HEK293 (cell line): ENCODE measurements around the gene KDF1.

Experiments
- CTCF ChIA-PET: fragments of 350-600 bp; formaldehyde crosslinking; extraction: SDS; loops from one replicate; lab custom pipeline; 2021; ENCODE audit warnings: antibody characterized with exemption; lab: Yijun Ruan, JAX
- POLR2A ChIA-PET: fragments of 300-600 bp; formaldehyde crosslinking; extraction: SDS; loops from one replicate; lab custom pipeline; 2020; ENCODE audit warnings: antibody characterized with exemption, inconsistent platforms; lab: Yijun Ruan, JAX
- H3K27ac ChIP-seq: fragments of 200-500 bp; sonication (Bioruptor generic); 2 replicates; pipeline ENCODE4 v1.5.1; 2014; ENCODE audit warnings: low read depth, low read length, control low read depth, inconsistent platforms; ENCODE audit errors: extremely low read depth
- H3K36me3 ChIP-seq, 2 experiments: fragments of 200-500 bp in 1 of 2; sonication (Bioruptor generic) in 1 of 2; 1 replicate in 1 of 2; 2 replicates in 1 of 2; pipeline ENCODE4 v1.5.1; 2014 to 2017; ENCODE audit warnings: inconsistent platforms in 2 of 2, low read length in 2 of 2; ENCODE audit not compliant: control insufficient read depth in 2 of 2, insufficient read depth in 1 of 2
- H3K4me1 ChIP-seq: fragments of 200-500 bp; sonication (Bioruptor generic); 2 replicates; pipeline ENCODE4 v1.5.1; 2014; ENCODE audit warnings: mild to moderate bottlenecking, low read length, inconsistent platforms; ENCODE audit not compliant: control insufficient read depth, insufficient read depth
- H3K4me3 ChIP-seq: 2 replicates; pipeline ENCODE4 v1.5.1; 2011; ENCODE audit warnings: low read depth, mild to moderate bottlenecking, control low read depth, low read length, moderate library complexity
- H3K9me3 ChIP-seq: fragments of 200-500 bp; sonication (Bioruptor generic); 2 replicates; pipeline ENCODE4 v1.5.1; 2014; ENCODE audit warnings: low read depth, low read length, inconsistent platforms; ENCODE audit not compliant: control insufficient read depth, insufficient read depth
- ATF2 ChIP-seq: fragments of 450-650 bp; formaldehyde crosslinking; IDR thresholded peaks from 2 replicates; pipeline ENCODE4 v1.5.1; 2016; ENCODE audit warnings: missing biosample characterization, missing genetic modification characterization, low read depth
- HOXA7 ChIP-seq: sonication (generic); formaldehyde crosslinking; IDR thresholded peaks from 2 replicates; pipeline ENCODE4 v1.8.1; 2022; ENCODE audit warnings: missing genetic modification reagents, borderline replicate concordance
- KLF10 ChIP-seq: fragments of 450-650 bp; IDR thresholded peaks from 2 replicates; pipeline ENCODE4 v1.5.1; 2018; ENCODE audit warnings: missing biosample characterization, mild to moderate bottlenecking, missing genetic modification characterization
- SETDB1 ChIP-seq: IDR thresholded peaks from one replicate; pipeline ENCODE4 v1.6.1; 2017; ENCODE audit warnings: mild to moderate bottlenecking, low read length, moderate library complexity, mixed read lengths; ENCODE audit not compliant: insufficient read length
- ZNF10 ChIP-seq: fragments of 450-650 bp; formaldehyde crosslinking; IDR thresholded peaks from 2 replicates; pipeline ENCODE4 v1.5.1; 2017; ENCODE audit warnings: missing biosample characterization, missing genetic modification characterization
- ZNF19 ChIP-seq: fragments of 450-650 bp; formaldehyde crosslinking; IDR thresholded peaks from 2 replicates; pipeline ENCODE4; 2016; ENCODE audit warnings: missing biosample characterization, missing genetic modification characterization, low read depth
- ZNF223 ChIP-seq: fragments of 450-650 bp; formaldehyde crosslinking; IDR thresholded peaks from 2 replicates; pipeline ENCODE4 v1.5.1; 2016; ENCODE audit warnings: missing biosample characterization, missing genetic modification characterization
- ZNF280C ChIP-seq: fragments of 450-650 bp; formaldehyde crosslinking; IDR thresholded peaks from 2 replicates; pipeline ENCODE4 v1.5.1; 2016; ENCODE audit warnings: missing biosample characterization, missing genetic modification characterization
- ZNF362 ChIP-seq: fragments of 450-650 bp; formaldehyde crosslinking; IDR thresholded peaks from 2 replicates; pipeline ENCODE4 v1.5.1; 2016; ENCODE audit warnings: missing biosample characterization, missing genetic modification characterization
- ZNF398 ChIP-seq: fragments of 450-650 bp; formaldehyde crosslinking; IDR thresholded peaks from 2 replicates; pipeline ENCODE4 v1.5.1; 2017; ENCODE audit warnings: missing biosample characterization, missing genetic modification characterization
- ZNF473 ChIP-seq: fragments of 450-650 bp; formaldehyde crosslinking; IDR thresholded peaks from 2 replicates; pipeline ENCODE4 v1.5.1; 2017; ENCODE audit warnings: missing biosample characterization, missing genetic modification characterization
- ZNF544 ChIP-seq: fragments of 450-650 bp; formaldehyde crosslinking; IDR thresholded peaks from 2 replicates; pipeline ENCODE4 v1.5.0; 2017; ENCODE audit warnings: missing biosample characterization, missing genetic modification characterization
- ZNF548 ChIP-seq: fragments of 450-650 bp; formaldehyde crosslinking; IDR thresholded peaks from 2 replicates; pipeline ENCODE4 v1.5.1; 2016; ENCODE audit warnings: missing biosample characterization, missing genetic modification characterization
- ZNF600 ChIP-seq: fragments of 450-650 bp; formaldehyde crosslinking; IDR thresholded peaks from 2 replicates; pipeline ENCODE4 v1.5.1; 2016; ENCODE audit warnings: missing biosample characterization, missing genetic modification characterization
- ZNF624 ChIP-seq: fragments of 450-650 bp; formaldehyde crosslinking; IDR thresholded peaks from 2 replicates; pipeline ENCODE4 v1.5.1; 2017; ENCODE audit warnings: missing biosample characterization, missing genetic modification characterization
- ZNF660 ChIP-seq: fragments of 450-650 bp; IDR thresholded peaks from 2 replicates; pipeline ENCODE4 v1.5.1; 2018; ENCODE audit warnings: missing biosample characterization, mild to moderate bottlenecking, missing genetic modification characterization
- ZSCAN4 ChIP-seq: fragments of 450-650 bp; formaldehyde crosslinking; IDR thresholded peaks from 2 replicates; pipeline ENCODE4 v1.5.1; 2017; ENCODE audit warnings: missing biosample characterization, missing genetic modification characterization
- ZSCAN5A ChIP-seq: fragments of 450-650 bp; formaldehyde crosslinking; IDR thresholded peaks from 2 replicates; pipeline ENCODE4 v1.5.1; 2016; ENCODE audit warnings: missing biosample characterization, missing genetic modification characterization

KDF1 gene

GRCh38 chr1:26959270-26959669 lies 998 bp downstream of the KDF1 start (continued):
- no peak for TF ChIP-seq ZNF548 (tag by site-specific recombination)
- TF ChIP-seq, all 188 proteins: peak for 0

- ChIA-PET POLR2A (no interaction called here), CTCF (interaction anchor here (1.3 kb wide), 1 partner anchor 10 kb away, joined by 4 read pairs; no protein-coding TSS in a partner anchor)
- H3K36me3 ChIP-seq, result no peaks in the 10 kb centered on the region
- H3K4me3 ChIP-seq, result no peak overlapping the region
- H3K9me3 ChIP-seq, result no peaks in the 10 kb centered on the region
- TF ChIP-seq ZNF600 (no peak), ZNF544 (tag by site-specific recombination) (no peak), ZNF19 (tag by site-specific recombination) (no peak), ZNF10 (no peak), HOXA7 (CRISPR knock-in tag) (no peak), ZNF660 (tag by site-specific recombination) (no peak), ZNF223 (tag by site-specific recombination) (no peak), ZSCAN4 (tag by site-specific recombination) (no peak), ZNF280C (tag by site-specific recombination) (no peak), SETDB1 (no peak), ZNF624 (no peak), KLF10 (tag by site-specific recombination) (no peak), ZNF398 (tag by site-specific recombination) (no peak), ZNF473 (tag by site-specific recombination) (no peak), ATF2 (no peak)
- H3K4me1 ChIP-seq, result no peaks in the 10 kb centered on the region; the same call in 1 of the 2 replicates
- H3K27ac ChIP-seq, result no peak overlapping the region
These were observed 3.0 kb downstream of the KDF1 start for GRCh38 chr1:26957306-26957705.

- no peaks in the 10 kb centered on the region for H3K36me3 ChIP-seq
- POLR2A ChIA-PET, result interaction anchor here (1.7 kb wide), 1 partner anchor 66 kb away, joined by 4 read pairs; the partner anchor contains the start of gene GPN2
- H3K27ac ChIP-seq, result no peak overlapping the region
- H3K9me3 ChIP-seq, result no peaks in the 10 kb centered on the region
- CTCF ChIA-PET, result interaction anchor here (0.6 to 1.3 kb wide), 3 partner anchors 10 to 124 kb away, joined by 3 to 4 read pairs (median 3); no protein-coding TSS in a partner anchor
- no peak overlapping the region for H3K4me3 ChIP-seq
- no peaks in the 10 kb centered on the region; the same call in 1 of the 2 replicates for H3K4me1 ChIP-seq
- no peak for TF ChIP-seq ZSCAN5A (tag by site-specific recombination)
- no peak for TF ChIP-seq ZNF362 (tag by site-specific recombination)
These were observed 3.9 kb downstream of the KDF1 start for GRCh38 chr1:26956321-26956720.
